ENCODE results near the gene PLCXD3. TPM values are rescaled to one million over a fixed set of nuclear protein-coding genes. Genes with fewer than 3 reads are reported as not detected.

Gene PLCXD3
- total RNA-seq, 4 donors from 2014 or later, result 1.3 to 10.9 (median 2.5) TPM

DNA sequence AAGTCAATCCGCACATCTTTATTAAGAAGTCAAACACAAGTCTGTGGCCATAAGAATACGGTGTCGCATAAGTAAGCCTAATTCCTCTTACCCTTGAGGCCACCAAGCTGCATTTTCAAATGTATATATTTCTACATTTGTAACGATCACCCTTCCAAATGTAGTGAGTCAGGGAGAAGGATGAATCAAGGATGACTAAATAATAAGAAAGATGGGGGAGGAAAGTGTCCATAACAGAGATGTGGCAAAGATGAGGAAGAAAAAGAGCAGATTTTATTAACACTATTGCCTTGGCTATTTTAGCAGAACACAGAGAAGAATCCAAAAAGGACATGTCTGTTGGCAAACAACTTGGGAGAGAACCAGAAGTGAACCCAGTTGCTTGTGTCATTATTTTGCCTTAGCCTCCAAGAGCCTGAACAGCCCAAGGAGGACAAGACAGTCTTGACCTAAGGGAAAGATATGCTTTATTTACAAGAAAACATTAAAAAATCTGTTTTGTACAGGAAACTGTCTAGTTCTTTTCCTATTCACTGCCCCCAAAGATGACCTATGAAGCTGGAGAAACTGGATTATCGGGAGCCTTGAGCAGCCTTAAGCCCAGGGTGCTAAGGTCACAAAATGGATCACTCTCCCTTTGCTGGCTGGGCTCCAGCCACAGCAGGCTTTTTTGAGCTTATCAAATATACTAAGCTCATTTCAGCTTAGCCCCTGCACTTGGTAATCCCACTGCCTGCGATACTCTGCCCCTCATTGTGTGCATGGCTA, 101.5 kb downstream of the PLCXD3 start:
- intact Hi-C loops (cut with DNase I), result no loop called here
- no peaks in the 10 kb centered on the region for H3K36me3 ChIP-seq
- WGBS, 2 donors, result 82 to 87% methylated on average over 6 of the region's 6 CpGs
- no peaks in the 10 kb centered on the region for H3K27me3 ChIP-seq
- no peaks in the 10 kb centered on the region for H3K9me3 ChIP-seq
- no peak for TF ChIP-seq POLR2A (IDR thresholded peaks at IDR 0.05)
- TF ChIP-seq, protein P1, sequence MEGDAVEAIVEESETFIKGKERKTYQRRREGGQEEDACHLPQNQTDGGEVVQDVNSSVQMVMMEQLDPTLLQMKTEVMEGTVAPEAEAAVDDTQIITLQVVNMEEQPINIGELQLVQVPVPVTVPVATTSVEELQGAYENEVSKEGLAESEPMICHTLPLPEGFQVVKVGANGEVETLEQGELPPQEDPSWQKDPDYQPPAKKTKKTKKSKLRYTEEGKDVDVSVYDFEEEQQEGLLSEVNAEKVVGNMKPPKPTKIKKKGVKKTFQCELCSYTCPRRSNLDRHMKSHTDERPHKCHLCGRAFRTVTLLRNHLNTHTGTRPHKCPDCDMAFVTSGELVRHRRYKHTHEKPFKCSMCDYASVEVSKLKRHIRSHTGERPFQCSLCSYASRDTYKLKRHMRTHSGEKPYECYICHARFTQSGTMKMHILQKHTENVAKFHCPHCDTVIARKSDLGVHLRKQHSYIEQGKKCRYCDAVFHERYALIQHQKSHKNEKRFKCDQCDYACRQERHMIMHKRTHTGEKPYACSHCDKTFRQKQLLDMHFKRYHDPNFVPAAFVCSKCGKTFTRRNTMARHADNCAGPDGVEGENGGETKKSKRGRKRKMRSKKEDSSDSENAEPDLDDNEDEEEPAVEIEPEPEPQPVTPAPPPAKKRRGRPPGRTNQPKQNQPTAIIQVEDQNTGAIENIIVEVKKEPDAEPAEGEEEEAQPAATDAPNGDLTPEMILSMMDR (IDR thresholded peaks at IDR 0.05), result no peak
- H3K27ac ChIP-seq, result no peak overlapping the region
- no peak for DNase-seq
- H3K4me3 ChIP-seq (replicated peaks in 1 of 3), result no peak overlapping the region
- no peaks in the 10 kb centered on the region for H3K4me1 ChIP-seq

DNA sequence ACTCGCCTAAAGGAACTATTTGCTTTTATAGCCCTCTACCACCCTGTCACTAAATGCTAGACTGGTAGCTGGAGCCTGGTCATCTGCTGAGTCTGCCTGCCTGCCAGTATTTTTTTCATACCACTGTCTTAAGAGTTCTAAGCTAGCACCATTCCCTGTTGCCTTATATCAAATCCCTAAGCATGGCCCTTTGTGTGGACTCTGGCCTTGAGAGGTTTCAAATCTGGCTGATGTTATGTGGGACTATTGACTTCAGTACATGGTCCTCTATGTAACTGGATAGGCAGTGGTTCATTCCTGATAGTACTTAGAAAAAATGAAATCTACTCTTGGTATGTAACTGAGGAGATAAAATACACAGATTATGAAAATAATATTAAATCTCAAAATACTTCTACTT, 103.5 kb downstream of the PLCXD3 start:
- no peaks in the 10 kb centered on the region for H3K4me1 ChIP-seq
- H3K27ac ChIP-seq, result no peak overlapping the region
- TF ChIP-seq, protein P1 (IDR thresholded peaks at IDR 0.05), result no peak
- TF ChIP-seq POLR2A (IDR thresholded peaks at IDR 0.05), result no peak
- WGBS, 2 donors, result 84 to 90% methylated on average over 1 of the region's 1 CpG
- H3K9me3 ChIP-seq, result no peaks in the 10 kb centered on the region
- H3K4me3 ChIP-seq (replicated peaks in 1 of 3), result no peak overlapping the region
- H3K36me3 ChIP-seq, result no peaks in the 10 kb centered on the region
- H3K27me3 ChIP-seq, result no peaks in the 10 kb centered on the region
- intact Hi-C loops (cut with DNase I), result no loop called here
- no peak for DNase-seq

DNA sequence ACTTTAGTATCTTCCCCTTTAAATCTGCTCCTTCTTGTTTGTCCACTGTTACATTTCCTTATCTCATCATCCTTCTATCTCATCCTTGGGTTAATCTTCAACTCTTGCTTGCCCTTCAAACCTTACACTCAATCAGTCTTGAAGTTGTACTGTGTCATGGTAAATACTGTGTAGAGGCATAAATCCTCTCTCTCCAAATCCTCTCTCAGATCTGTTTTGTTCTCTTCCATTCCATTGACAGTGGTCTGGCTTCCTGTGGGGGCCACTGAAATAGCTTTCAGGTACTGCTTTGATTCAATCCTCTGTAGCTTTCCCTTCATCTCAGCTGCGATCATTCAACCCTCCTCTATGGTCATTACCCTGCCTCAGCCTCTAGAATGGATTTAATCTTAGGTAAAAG, 104.0 kb downstream of the PLCXD3 start:
- no peaks in the 10 kb centered on the region for H3K9me3 ChIP-seq
- no peaks in the 10 kb centered on the region for H3K4me1 ChIP-seq
- no peaks in the 10 kb centered on the region for H3K27me3 ChIP-seq
- no peak overlapping the region for H3K27ac ChIP-seq
- TF ChIP-seq POLR2A (IDR thresholded peaks at IDR 0.05), result no peak
- TF ChIP-seq, protein P1 (IDR thresholded peaks at IDR 0.05), result no peak
- 90 to 93% methylated on average over 1 of the region's 1 CpG for WGBS, 2 donors
- intact Hi-C loops (cut with DNase I), result no loop called here
- no peak for DNase-seq
- H3K36me3 ChIP-seq, result no peaks in the 10 kb centered on the region
- no peak overlapping the region for H3K4me3 ChIP-seq (replicated peaks in 1 of 3)

DNA sequence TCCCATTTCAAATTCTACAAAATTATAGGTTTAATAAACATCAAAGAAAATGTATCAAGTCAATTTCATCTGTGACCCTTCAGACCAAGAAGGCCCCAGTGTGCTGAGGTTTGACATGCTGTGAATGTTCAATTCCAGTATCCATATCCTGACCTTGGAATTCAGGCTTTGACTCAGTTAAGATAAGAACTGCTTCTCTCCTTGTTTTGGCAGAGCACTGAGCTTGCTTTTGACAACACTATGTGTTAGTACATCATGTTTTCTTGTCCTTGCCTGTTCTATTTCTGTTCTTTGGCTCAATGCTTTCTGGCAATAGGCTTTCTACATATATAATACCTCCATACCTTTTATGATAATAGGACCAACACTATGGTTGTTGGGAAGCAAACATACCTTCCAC, 105.6 kb downstream of the PLCXD3 start:
- no peak overlapping the region for H3K4me3 ChIP-seq (replicated peaks in 1 of 3)
- TF ChIP-seq, protein P1 (IDR thresholded peaks at IDR 0.05), result no peak
- no peak for TF ChIP-seq POLR2A (IDR thresholded peaks at IDR 0.05)
- no peak overlapping the region for H3K27ac ChIP-seq
- intact Hi-C loops (cut with DNase I), result no loop called here
- no peaks in the 10 kb centered on the region for H3K36me3 ChIP-seq
- H3K27me3 ChIP-seq, result no peaks in the 10 kb centered on the region
- H3K4me1 ChIP-seq, result no peaks in the 10 kb centered on the region
- no peaks in the 10 kb centered on the region for H3K9me3 ChIP-seq
- no peak for DNase-seq

DNA sequence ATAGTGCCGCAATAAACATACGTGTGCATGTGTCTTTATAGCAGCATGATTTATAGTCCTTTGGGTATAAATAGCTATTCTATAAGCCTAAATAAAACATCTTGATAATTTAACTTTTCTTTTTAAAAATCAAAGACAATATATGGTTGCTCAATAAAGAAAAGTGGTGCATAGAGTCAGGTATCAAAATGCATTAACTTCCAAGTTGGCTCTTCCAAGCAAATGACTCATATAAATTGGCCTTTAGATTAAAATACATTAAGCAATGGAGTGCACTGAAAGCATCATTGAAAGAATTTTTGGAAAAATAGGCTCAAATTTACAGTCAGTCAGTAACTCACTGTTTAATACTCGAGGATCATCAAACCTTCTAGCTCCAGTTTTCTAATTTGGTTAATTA, 106.6 kb downstream of the PLCXD3 start:
- H3K27ac ChIP-seq, result no peak overlapping the region
- H3K4me3 ChIP-seq (replicated peaks in 1 of 3), result no peak overlapping the region
- DNase-seq, result no peak
- H3K27me3 ChIP-seq, result no peaks in the 10 kb centered on the region
- no peaks in the 10 kb centered on the region for H3K4me1 ChIP-seq
- H3K9me3 ChIP-seq, result no peaks in the 10 kb centered on the region
- 94 to 98% methylated on average over 3 of the region's 3 CpGs for WGBS, 2 donors
- no peak for TF ChIP-seq POLR2A (IDR thresholded peaks at IDR 0.05)
- TF ChIP-seq, protein P1 (IDR thresholded peaks at IDR 0.05), result no peak
- intact Hi-C loops (cut with DNase I), result no loop called here
- H3K36me3 ChIP-seq, result no peaks in the 10 kb centered on the region
